Inflammatory macrophage treated with lipopolysaccharide for 1 hour (primary cell): Measurements from ENCODE around the gene SPOCK1.

ENCODE experiments used
- DNase-seq, 2 donors: peaks; one replicate each; pipeline ENCODE4 v3.0.0-alpha.2; 2020 to 2022

The SPOCK1 gene

DNA sequence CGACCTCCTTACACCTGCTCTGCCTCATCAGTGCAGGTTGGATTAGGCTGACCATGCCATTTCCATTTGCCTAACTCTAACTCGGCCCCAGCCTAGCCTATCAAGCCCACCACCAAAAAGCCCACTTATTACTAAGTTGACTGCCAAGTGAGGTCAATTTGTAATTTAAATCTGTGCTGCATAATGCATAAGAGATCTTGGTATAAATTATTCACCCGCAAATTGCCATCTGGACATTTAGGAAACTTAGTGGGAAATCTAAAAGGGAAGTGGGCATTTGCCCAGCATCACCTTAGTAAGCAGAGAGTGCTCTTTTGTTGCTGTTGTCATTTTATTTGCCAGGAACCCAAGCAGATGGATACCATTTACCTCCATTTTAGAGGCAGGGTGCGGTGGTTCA is 143.0 kb downstream of the SPOCK1 start:
- no peak for DNase-seq

DNA sequence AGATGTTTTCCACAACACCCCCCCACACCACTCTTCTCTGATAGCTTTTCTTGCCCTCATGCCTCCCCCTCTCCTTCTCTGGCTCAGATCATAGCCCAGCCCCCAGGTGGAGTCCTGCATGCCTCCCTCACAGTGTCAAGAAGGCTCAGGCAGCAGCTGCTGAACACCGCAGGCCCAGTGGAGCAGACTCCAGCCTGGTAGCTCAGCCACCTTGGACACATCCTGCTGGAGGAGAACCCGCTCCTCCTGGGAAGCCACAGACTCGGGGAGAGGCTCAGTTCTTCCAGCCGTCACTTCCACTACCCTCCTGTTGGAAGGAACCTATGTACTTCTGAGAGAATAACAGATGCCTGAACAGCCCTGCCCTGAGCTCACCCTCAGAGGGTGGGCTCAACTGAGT is 143.4 kb downstream of the SPOCK1 start:
- no peak for DNase-seq

DNA sequence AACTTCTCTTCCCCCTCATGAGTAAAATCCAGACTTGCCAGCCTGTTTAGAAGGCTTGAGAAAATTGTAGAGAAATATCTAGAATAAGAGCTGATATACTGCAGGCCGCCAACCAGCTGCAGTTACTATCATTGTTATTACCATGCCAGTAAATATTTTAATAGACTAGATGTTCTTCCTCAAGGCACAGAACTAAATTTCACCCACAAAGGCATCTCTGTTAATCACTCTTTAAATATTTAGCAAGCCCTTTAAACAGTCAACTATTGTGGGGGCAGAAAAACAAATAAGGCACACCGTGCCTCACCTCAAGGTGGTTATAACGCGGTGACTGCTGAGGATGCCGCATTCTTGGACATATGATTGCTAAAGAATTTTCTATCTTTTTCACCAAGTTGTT is 147.0 kb downstream of the SPOCK1 start:
- no peak for DNase-seq

DNA sequence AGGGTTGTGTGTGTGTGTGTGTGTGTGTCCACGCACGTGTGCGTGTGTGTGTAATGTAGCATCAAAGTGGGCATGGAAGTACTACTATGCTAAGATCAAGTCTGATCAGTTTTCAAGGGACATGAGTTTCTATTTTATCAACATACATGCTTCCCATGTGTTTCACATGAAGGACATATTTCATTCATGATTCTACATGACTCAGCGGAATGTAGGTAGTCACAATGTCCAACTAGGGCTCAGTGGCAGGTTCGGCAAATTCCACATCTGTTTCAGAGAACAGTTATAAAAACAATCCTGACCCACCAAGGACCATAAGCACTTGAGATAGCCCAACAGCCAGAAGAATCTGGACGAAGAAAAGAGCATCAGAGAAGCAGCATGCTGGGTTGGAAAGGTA is 148.3 kb downstream of the SPOCK1 start:
- no peak for DNase-seq

DNA sequence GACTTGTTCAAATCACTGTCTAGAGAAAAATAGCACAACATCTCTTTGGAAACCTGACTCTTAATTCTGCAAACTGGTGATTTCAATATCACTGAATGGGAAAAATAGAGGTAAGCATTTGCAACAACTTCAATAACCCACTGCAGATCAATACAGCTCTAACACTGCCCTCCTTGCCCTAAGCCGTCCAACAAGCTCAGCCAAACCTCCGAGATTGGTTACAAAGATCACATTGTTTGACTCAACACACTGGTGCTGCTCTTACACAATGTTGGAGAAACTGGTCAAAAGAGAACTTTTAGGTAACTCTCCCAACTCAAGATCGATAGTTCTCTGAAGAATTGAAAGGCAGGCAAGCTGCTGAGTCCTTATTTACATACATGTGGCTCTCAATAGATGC is 150.4 kb downstream of the SPOCK1 start:
- DNase-seq = no peak

GRCh38 chr5:137347865-137348264 is 151.3 kb downstream of the SPOCK1 start:
- no peak for DNase-seq

DNA sequence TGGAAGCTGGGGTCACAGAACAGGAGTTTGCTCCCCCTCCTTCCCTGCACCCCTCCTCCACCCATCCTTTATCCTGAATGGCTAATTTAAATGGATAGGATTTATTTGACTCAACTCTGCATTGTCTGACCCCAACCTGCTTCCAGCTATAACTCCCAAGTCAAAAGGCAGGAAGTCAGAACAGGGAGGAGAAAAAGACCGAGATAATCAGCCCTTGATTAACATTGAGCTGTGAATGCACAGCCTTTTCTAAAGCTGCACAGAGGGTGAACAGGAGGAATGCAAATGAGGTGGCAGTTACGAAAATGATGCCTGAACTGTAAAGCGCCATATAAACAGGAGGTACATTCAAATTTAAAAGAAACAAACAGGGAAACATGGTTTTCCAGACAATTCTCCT is 152.8 kb downstream of the SPOCK1 start:
- DNase-seq = no peak

GRCh38 chr5:137345396-137345795 is 153.7 kb downstream of the SPOCK1 start:
- no peak for DNase-seq

DNA sequence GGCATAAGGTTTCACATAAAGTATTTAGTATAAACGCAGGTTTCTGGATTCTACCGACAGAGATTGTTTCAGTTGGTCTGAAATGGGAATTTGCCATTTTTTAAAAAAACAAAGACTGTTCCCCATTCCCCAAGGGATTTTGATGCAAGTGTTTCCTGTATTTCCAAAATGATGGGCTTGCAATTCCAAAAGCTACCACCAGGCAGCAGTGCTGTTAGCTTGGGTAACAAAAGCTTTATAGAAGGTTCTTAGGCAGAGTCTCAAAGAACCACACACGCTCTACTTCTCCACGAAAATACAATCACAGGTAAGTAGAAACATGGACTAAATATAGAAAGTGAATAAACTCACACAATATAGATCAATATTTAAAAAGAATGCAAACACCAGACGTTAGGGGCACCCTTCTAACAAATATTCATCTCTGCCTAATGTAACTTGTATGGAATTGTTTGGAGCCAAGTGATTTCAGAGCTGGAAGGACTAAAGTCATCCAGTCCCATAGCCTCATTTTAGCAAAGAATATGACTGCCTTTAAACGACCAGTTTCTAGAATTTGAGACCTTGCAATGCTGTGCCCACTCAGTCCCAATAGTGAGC is 154.3 kb downstream of the SPOCK1 start:
- DNase-seq = peak; percentile 26 to 89

DNA sequence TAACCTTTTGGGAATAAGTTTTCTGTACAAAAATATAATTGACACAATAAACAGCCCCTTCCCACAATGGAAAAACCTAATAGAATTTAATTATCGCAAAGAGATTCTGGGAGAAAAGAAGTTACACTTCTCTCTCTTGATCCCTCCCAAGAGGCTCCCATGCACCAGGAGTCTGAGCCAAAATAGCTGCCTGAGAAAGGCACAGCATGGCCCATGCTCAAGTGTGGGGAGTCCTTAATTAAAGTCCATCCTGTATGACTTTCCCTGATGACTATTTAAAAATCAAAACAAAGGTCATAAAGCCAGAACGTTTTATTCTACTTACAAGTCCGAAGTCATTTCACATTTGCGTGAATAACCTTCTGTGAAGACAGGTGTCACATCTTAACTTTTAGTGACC is 155.1 kb downstream of the SPOCK1 start:
- DNase-seq = no peak

GRCh38 chr5:137342764-137343163 is 156.4 kb downstream of the SPOCK1 start:
- no peak for DNase-seq

DNA sequence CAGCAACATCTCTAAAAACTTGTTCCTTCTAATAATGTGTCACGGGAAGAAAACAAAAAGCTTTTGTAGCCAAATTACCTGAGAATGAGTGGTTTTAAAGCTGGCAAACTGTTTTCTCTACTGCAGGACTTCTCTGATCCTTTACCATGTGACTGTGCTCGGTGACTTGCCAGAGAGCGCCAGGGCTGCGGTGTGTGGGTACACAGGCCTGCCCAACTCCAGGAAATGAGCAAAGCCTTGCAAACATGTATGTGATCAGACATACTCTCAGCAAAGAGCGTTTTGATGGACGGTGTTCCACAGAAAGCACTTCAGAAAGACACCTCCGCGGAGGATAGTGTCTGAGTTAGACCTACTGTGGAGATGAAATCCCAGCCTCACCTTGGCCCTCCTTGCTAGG is 157.3 kb downstream of the SPOCK1 start:
- no peak for DNase-seq

DNA sequence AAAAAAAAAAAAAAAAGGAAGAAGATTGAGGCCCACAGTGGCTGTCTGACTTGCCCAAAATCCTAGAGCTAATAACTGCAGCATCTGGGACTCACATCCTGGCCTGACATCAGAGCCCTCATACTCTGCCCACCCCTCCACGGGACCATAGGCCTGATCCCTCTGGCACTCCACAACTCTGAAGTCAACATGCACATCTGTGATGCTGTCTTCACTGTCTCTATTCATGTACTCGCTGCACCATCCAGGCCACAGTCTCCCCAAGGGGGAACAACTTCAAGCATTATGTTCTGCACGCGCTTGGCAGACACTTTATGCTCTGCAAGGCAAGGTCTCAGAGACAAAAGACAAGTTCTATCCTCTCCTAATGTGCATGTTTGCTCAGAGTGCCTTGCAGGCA is 158.2 kb downstream of the SPOCK1 start:
- no peak for DNase-seq

- DNase-seq = no peak
Observed at GRCh38 chr5:137336565-137337120, 162.5 kb downstream of the SPOCK1 start.

DNA sequence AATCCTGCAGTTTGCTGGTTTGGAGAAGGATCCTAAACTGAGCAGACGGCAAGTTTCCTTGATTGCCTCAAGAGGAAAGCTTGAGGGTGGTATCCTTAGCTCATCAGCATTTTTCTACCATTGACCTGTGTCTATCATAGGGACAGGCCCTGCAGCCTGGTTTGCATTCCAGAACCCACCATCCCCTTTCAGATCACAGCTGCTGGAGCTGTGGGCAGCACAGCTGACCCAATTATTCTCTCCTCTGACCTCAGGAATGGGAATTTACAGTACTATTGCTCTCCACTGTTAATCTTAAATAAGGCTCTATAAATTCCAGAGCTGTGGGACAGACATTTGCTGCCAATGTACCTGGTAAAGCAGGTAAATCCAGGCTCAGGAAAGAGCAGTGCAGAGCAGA is 163.0 kb downstream of the SPOCK1 start:
- DNase-seq = no peak

DNA sequence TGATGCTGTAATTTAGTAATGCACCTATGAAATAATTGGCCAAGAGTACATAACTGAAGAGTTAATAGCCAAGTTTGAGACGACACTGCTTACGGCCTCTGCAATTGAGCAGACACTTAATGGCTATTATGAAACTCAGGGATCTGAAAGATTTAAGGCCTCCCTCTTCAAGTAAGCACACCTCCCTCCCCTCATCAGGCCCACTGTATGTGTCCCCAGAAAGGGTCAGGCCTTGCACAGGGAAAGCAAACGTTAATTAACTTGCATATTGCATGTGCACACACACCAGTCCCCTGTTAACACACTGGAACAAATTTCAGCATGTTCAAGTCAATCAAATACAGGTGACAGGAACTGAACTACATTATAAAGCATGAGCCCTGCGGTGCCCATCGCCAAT is 163.6 kb downstream of the SPOCK1 start:
- DNase-seq = no peak

DNA sequence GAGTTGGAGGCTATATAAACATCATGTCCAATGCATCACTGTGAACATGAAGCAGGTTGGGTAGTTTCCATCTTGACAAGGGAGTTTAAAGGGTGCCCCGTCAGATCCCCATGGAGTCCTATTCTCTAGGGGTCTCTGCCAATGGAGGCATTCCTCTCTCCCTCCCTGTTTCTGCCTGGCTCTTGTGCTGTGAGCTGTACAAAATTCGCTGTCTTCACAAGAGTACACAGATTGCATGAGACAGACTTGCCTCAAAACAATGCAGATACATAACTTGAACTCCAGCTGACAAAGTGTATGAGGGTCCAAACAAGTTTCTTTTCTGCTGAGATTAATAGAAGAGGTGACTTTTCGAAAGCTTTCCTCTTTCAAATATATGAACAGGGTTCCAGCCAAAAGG is 165.2 kb downstream of the SPOCK1 start:
- DNase-seq = no peak

- DNase-seq = no peak
Observed at GRCh38 chr5:137333475-137333874, 165.7 kb downstream of the SPOCK1 start.

- no peak for DNase-seq
Observed at GRCh38 chr5:137332296-137332695, 166.8 kb downstream of the SPOCK1 start.

GRCh38 chr5:137329586-137330296 is 169.4 kb downstream of the SPOCK1 start:
- no peak for DNase-seq

- no peak for DNase-seq
Observed at GRCh38 chr5:137328991-137329390, 170.1 kb downstream of the SPOCK1 start.

DNA sequence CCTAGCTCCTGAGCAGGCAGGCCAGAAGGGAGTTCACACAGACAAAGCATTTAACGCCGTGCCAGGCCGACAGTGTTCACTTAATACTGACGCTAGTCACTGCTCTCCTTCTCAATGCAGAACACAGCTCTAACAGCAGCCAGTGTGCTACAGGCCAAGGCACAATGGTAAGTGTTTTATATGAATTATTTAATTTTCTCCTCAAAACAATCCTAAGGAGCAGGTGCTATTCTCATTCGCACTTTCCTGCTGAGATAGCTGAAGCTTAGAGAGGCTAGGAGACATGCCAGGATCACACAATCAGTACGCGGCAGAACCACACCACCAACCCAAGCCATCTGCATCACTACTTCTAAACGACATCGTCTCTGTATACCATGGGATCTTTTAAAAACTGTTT is 170.7 kb downstream of the SPOCK1 start:
- DNase-seq = no peak

DNA sequence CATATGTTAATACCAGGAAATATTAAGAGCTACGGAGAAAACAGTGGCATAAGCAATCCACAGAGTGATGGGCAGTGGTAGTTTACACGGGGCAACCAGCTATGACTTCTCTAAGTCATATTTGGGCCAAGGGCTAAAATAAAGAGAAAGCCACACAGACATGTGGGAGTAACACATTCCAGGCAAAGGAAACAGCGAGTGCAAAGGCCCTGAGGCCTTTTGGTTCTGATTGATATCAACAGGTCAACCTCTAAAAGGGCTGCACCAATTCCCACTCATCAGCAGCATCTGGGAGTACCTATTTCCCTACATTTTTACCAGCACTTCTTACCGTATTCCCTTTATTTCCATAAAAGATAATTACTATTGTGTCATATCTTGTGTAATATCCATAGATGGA is 173.4 kb downstream of the SPOCK1 start:
- no peak for DNase-seq
